ENCODE data around the gene RBM6. TPM values are rescaled to one million over a fixed set of nuclear protein-coding genes. Genes with fewer than 3 reads are reported as not detected.

Gene RBM6
- total RNA-seq, 1 donor from 2014 or later: 71.5 TPM

GRCh38 chr3:49927798-49928197 lies 12.2 kb upstream of the RBM6 start:
- TF ChIP-seq, protein P1, sequence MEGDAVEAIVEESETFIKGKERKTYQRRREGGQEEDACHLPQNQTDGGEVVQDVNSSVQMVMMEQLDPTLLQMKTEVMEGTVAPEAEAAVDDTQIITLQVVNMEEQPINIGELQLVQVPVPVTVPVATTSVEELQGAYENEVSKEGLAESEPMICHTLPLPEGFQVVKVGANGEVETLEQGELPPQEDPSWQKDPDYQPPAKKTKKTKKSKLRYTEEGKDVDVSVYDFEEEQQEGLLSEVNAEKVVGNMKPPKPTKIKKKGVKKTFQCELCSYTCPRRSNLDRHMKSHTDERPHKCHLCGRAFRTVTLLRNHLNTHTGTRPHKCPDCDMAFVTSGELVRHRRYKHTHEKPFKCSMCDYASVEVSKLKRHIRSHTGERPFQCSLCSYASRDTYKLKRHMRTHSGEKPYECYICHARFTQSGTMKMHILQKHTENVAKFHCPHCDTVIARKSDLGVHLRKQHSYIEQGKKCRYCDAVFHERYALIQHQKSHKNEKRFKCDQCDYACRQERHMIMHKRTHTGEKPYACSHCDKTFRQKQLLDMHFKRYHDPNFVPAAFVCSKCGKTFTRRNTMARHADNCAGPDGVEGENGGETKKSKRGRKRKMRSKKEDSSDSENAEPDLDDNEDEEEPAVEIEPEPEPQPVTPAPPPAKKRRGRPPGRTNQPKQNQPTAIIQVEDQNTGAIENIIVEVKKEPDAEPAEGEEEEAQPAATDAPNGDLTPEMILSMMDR (IDR thresholded peaks at IDR 0.05): no peak
- TF ChIP-seq POLR2AphosphoS5 (IDR thresholded peaks at IDR 0.05; ENCODE audit: insufficient read depth in 1 of 2, low read depth in 1 of 2): no peak
- no peak for TF ChIP-seq POLR2A (IDR thresholded peaks at IDR 0.05)
- no peak overlapping the region for H3K4me3 ChIP-seq
- H3K27me3 ChIP-seq: no peaks in the 10 kb centered on the region
- DNase-seq (ENCODE audit: extremely low spot score in 2 of 2): no peak
- H3K9me3 ChIP-seq: no peaks in the 10 kb centered on the region
- intact Hi-C loops (cut with DNase I): no loop called here
- H3K27ac ChIP-seq: no peak overlapping the region
- no peaks in the 10 kb centered on the region for H3K36me3 ChIP-seq
- peaks cover 23% of the 10 kb centered on the region for H3K4me1 ChIP-seq

DNA sequence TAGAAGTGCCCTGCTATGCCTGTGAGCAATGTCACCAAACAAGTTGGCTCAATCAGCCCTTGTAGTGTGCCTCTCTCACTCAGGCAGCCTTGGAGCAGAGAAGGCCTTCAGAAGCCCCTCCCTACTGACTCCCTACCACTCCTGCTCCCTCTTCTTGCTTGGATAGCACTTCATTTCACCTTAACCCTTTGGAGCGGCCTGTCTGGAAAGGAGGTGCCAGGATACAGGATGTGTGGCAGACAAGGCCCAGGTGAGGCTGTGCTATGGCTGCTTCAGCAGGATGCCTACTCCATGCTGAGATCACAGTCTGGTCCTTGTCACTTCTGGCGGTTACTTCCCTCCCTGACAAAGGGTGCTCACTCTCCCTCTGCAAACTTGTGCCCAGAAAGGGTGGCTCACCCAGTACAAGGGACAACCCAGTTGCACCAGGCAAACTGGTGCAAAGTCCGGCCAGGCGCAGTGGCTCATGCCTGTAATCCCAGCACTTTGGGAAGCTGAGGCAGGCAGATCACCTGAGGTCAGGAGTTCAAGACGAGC lies 11.4 kb upstream of the RBM6 start:
- Histone ChIP-seq H3K4me1 (peaks cover 23% of the 10 kb centered on the region), H3K9me3 (no peaks in the 10 kb centered on the region), H3K36me3 (no peaks in the 10 kb centered on the region), H3K4me3 (peak overlapping the region; percentile 55 to 82), H3K27ac (no peak overlapping the region), H3K27me3 (no peaks in the 10 kb centered on the region)
- intact Hi-C loops (cut with DNase I): no loop called here
- no peak for TF ChIP-seq POLR2AphosphoS5 (IDR thresholded peaks at IDR 0.05; ENCODE audit: insufficient read depth in 1 of 2, low read depth in 1 of 2)
- TF ChIP-seq POLR2A (IDR thresholded peaks at IDR 0.05): no peak
- TF ChIP-seq, protein P1 (IDR thresholded peaks at IDR 0.05): no peak
- no peak for DNase-seq (ENCODE audit: extremely low spot score in 2 of 2)

DNA sequence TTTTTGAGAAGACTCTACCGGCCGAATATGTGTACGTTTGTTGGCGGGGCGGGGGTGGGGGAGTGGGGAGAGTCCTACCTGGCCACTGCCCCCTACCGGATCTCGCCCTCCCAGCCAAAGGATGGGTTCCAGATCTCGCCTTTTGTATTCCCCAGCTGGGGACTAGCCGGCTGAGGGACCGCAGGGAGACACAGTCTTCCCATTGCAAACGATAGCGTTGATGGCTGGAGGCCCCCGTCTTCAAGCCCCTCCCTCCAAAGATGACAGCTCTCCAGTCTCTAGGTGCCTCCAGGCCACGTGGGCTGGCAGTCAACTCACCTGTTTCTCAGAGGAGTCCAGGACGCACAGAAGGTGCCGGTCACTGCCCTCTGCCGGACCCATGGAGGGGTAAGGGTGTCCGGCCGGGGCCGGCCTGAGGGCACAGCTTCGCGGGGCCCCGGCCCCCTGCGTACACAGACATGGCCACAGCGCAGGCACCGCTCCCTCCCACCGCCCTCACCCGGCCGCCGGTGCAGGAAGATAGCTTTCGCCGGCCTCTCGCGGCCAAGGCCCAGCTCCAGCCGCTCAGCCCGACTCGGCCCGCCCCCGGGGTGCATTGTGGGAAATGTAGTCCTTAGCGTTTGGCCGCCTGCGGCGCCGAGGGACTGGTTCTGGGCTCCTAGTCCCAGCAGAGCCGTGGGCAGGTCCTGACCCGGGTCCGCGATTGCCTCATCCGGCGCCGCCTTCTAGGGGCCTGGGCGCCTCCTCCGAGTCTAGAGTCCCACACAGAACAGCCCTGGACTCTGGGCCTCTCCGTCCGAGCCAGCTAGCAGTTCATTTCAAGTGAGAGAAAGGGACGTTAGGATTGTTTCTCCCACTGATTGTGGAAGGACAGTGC lies 10.4 kb upstream of the RBM6 start, which contains the start of gene MON1A:
TSS of gene MON1A (minus strand) at position 521 of the 877 bp plus-strand sequence. CDS start 16,465 bp downstream, outside the sequence.
- H3K4me1 ChIP-seq: peaks cover 23% of the 10 kb centered on the region
- peak in 1 of 2 donors; percentile 96 for DNase-seq (ENCODE audit: extremely low spot score in 2 of 2)
- H3K27me3 ChIP-seq: no peaks in the 10 kb centered on the region
- H3K27ac ChIP-seq: peak within 1 kb of the TSS; percentile 84
- H3K4me3 ChIP-seq: peak within 1 kb of the TSS; percentile 55 to 82
- intact Hi-C loops (cut with DNase I): no loop called here
- no peak for TF ChIP-seq POLR2A (IDR thresholded peaks at IDR 0.05)
- peak; percentile 86 to 90 for TF ChIP-seq POLR2AphosphoS5 (IDR thresholded peaks at IDR 0.05; ENCODE audit: insufficient read depth in 1 of 2, low read depth in 1 of 2)
- TF ChIP-seq, protein P1 (IDR thresholded peaks at IDR 0.05): no peak
- no peaks in the 10 kb centered on the region for H3K9me3 ChIP-seq
- H3K36me3 ChIP-seq: no peaks in the 10 kb centered on the region

GRCh38 chr3:49930168-49930690 lies 9.7 kb upstream of the RBM6 start:
- Histone ChIP-seq H3K27me3 (no peaks in the 10 kb centered on the region), H3K9me3 (no peaks in the 10 kb centered on the region), H3K27ac (peak overlapping the region; percentile 84), H3K36me3 (no peaks in the 10 kb centered on the region), H3K4me1 (peaks cover 23% of the 10 kb centered on the region), H3K4me3 (peak overlapping the region; percentile 55 to 82)
- no peak for TF ChIP-seq POLR2AphosphoS5 (IDR thresholded peaks at IDR 0.05; ENCODE audit: insufficient read depth in 1 of 2, low read depth in 1 of 2)
- TF ChIP-seq, protein P1 (IDR thresholded peaks at IDR 0.05): no peak
- TF ChIP-seq POLR2A (IDR thresholded peaks at IDR 0.05): no peak
- no peak for DNase-seq (ENCODE audit: extremely low spot score in 2 of 2)
- intact Hi-C loops (cut with DNase I): no loop called here

Measured in vagina (tissue), 2 donors.